Measurements from ENCODE around the gene FAM20B.

GRCh38 chr1:179029321-179029759 is 3.6 kb downstream of the FAM20B start:
- TF ChIP-seq CTCF (IDR thresholded peaks at IDR 0.05) (no peak), POLR2A (IDR thresholded peaks at IDR 0.05) (no peak), EP300 (IDR thresholded peaks at IDR 0.05) (no peak), POLR2AphosphoS5 (IDR thresholded peaks at IDR 0.05) (no peak)
